NCI-H2196 treated with DMSO at 0.1 percent for 48 hours (cell line): ENCODE results near the gene EPHA3.

ENCODE experiments used
- DNase-seq: peaks from one replicate; lab custom pipeline; 2025; ENCODE audit not compliant: unreplicated experiment; lab: John Stamatoyannopoulos, UW

EPHA3 gene

GRCh38 chr3:89107461-89108290, at the start of gene EPHA3:
EPHA3 (plus strand) TSS chr3:89107621; CDS start chr3:89107749, 128 bp downstream.
- DNase-seq = no peak

DNA sequence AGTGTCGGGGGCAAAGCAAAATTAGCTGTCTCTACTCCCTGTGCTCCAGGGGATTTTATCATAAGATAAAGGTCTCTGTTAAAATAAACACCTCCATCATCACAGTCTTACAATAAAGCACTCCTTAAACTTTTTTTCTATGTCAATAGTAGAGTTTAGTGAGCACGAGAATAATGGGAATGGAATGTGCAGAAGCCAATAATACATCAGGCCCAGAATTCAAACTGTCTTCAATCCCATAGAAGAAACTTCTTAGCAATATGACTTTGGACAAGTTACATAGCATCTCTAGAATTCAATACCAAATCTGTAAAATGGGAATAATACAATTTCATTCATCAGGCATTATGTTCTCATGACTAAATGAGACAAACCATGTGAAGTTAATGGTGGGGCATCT, 49.0 kb upstream of the EPHA3 start:
- DNase-seq = no peak

- no peak for DNase-seq
These were observed 48.1 kb upstream of the EPHA3 start for GRCh38 chr3:89059211-89059925.

DNA sequence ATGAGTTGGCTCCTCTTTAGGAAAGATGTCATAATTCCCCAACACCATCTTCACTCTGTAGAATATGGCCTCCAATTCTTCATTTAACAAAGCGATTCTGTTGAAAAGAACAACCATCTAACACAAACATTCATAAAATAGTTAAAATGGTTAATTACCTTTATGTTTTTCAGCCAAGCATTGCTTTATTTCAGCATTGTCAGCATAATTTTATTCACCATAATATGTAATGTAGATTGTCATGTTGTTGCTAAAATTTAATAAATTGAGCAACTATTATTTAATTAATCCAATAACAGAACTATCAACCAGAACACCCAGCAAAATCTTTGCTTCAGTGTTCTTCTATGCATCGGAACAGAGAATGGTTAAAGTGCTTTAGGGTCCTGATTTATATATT, 46.2 kb upstream of the EPHA3 start:
- DNase-seq = no peak

DNA sequence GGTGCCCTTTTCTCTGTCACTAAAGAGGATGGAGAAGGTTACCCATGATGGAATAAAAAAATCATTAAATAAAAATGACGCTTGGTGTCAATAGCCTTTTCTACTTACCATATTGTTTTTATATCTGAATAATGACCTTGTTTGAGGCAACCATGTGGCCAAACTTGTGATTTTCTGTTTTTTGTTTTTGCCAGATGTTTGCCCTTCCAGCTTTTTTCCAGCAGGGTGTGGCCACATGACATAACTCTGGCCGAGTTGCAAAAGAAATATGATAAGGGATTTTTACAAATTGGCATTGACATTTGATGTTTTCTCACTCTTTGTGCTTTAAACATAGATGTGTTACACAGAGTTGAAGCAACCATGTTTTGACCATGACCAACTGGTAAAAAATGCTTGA, 39.7 kb upstream of the EPHA3 start:
- DNase-seq = no peak

DNA sequence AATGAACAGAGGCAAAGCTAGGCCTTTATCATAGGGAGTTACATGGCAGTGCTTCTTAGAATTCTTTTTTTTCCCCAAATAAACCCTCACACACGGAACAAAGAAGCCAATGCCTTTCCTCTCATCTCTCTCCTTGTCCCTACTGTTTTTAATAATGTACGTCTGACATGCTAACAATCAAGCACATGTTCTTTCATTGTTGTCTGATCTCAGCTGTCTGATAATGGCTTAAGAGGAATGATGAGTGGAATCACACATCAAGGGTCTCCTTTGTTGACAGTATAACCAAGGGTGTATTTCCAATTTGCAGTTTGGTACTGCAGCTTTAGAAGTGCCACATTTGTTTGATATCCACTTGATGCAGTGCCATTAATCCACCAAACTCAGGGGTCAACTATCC, 34.8 kb upstream of the EPHA3 start:
- no peak for DNase-seq

- no peak for DNase-seq
These were observed 27.5 kb upstream of the EPHA3 start for GRCh38 chr3:89079944-89080343.

GRCh38 chr3:89087851-89088250, 19.6 kb upstream of the EPHA3 start:
- DNase-seq = no peak

DNA sequence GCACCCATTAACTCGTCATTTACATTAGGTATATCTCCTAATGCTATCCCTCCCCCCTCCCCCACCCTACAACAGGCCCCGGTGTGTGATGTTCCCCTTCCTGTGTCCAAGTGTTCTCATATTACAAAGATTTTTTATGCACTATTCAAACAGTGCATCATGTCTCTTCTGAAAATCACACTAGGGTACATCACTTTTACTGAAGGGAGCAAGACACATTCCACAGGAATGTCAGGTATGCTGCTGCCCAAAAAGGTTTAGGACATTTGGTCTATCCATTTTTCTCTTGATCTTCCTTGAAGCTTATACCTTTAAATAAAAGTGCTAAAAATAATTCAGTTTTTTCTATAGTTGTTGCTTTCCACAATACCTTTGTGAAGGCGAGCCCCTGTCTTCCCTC, 9.2 kb upstream of the EPHA3 start:
- no peak for DNase-seq

GRCh38 chr3:89098964-89099585, 8.3 kb upstream of the EPHA3 start:
- DNase-seq = no peak

DNA sequence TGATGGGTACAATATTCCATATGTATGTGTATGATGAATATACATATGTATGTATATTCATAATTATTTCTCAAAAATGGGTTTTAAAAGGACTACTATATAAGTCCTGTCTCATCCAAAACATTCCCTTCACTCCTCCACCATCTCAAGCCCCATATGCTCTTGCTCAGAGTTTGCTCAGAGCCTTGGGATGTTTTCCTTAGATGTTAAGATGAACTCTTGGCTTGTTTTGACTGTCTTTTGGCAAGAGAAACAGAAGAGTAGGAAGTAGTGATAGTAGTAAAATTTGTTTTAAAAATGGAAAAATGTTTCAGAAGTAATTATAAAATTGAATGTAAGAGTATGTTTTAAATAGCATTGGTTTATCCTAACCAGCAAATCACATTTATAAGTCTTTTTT, 6.2 kb upstream of the EPHA3 start:
- DNase-seq = no peak

- no peak for DNase-seq
These were observed 5.5 kb upstream of the EPHA3 start for GRCh38 chr3:89101921-89102320.

- DNase-seq = no peak
These were observed 2.9 kb upstream of the EPHA3 start for GRCh38 chr3:89104499-89104898.

DNA sequence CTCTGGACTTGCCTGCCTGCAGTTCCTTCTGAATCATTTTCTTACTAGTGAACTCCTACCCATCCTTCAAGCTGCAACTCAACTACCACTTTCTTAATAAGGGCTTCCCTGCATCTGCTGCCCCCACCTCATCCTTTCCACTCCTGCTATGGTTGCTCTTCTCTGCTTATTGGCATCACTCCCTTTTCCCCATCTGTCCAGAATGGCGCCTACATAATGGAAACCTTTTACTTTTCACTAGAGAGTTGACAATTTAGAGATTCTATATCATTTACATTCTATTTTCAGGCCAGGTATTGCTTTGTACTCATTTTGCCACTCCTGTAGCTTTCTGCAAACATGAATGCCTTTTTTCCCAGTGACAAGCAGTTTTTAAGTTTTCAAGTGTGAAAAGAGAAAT, 1.9 kb upstream of the EPHA3 start:
- DNase-seq = no peak

- DNase-seq = no peak
These were observed 800 bp downstream of the EPHA3 start for GRCh38 chr3:89108291-89108550.

DNA sequence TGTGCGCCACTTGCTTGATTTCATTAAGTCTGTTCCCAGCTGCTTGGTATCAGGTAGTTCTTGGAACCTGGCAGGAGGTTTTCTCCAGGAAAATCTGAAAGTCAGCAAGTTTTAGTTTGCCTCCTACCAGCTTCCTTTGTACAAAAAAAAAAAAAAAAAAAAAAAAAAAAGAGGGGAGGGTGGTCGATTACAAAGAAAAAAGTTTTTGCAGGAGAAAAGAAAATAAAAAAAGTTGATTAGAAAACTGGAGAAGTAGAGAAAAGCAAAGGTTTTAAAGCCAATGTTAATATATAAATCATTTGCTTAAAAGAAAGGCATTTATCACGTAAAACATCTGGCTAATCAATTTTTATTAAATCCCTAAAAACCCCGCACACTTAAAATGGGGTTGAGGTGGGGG, 5.9 kb downstream of the EPHA3 start:
- DNase-seq = no peak

GRCh38 chr3:89113893-89114840, 6.7 kb downstream of the EPHA3 start:
- DNase-seq = no peak

DNA sequence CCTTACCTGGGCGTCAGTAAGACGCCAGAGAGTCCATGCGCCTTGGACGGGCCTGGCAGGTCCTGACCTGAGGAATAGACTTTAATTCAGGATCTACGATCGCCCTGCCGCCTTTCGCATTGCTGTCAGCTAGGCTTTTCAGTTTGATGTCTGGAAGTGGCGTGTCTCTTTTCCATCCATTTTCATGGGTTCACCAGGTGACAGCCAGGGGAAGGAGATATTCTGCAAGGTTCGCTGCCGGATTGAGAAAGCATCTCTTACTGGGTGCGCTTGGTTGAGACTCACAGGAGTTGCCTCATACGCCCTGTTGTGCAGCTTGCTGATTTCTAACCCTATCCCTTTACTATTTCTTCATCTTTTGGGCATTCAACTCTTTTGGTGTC, 7.4 kb downstream of the EPHA3 start:
- no peak for DNase-seq

- no peak for DNase-seq
These were observed 9.1 kb downstream of the EPHA3 start for GRCh38 chr3:89116476-89116875.

GRCh38 chr3:89138048-89138447, 30.6 kb downstream of the EPHA3 start:
- DNase-seq = no peak

- DNase-seq = no peak
These were observed 32.4 kb downstream of the EPHA3 start for GRCh38 chr3:89139870-89140269.
